ENCODE measurements around the gene ASCC2.

The ASCC2 gene

GRCh38 chr22:29787371-29787980, 50.6 kb downstream of the ASCC2 start:
- DNase-seq (ENCODE audit: low read depth in 4 of 4, low spot score in 1 of 4), result no peak

GRCh38 chr22:29786031-29786430, 52.0 kb downstream of the ASCC2 start:
- no peak for DNase-seq (ENCODE audit: low read depth in 4 of 4, low spot score in 1 of 4)

- no peak for DNase-seq (ENCODE audit: low read depth in 4 of 4, low spot score in 1 of 4)
Observed at GRCh38 chr22:29784451-29785361, 53.4 kb downstream of the ASCC2 start.

- no peak for DNase-seq (ENCODE audit: low read depth in 4 of 4, low spot score in 1 of 4)
Observed at GRCh38 chr22:29782061-29782845, 55.8 kb downstream of the ASCC2 start.

- DNase-seq (ENCODE audit: low read depth in 4 of 4, low spot score in 1 of 4), result no peak
Observed at GRCh38 chr22:29780748-29781676, 57.1 kb downstream of the ASCC2 start.

- no peak for DNase-seq (ENCODE audit: low read depth in 4 of 4, low spot score in 1 of 4)
Observed at GRCh38 chr22:29780220-29780619, 57.9 kb downstream of the ASCC2 start.

- DNase-seq (ENCODE audit: low read depth in 4 of 4, low spot score in 1 of 4), result no peak
Observed at GRCh38 chr22:29773233-29773632, 64.8 kb downstream of the ASCC2 start.

GRCh38 chr22:29772170-29772641, 65.9 kb downstream of the ASCC2 start:
- DNase-seq (ENCODE audit: low read depth in 4 of 4, low spot score in 1 of 4), result no peak

- DNase-seq (ENCODE audit: low read depth in 4 of 4, low spot score in 1 of 4), result no peak
Observed at GRCh38 chr22:29769723-29770321, 68.3 kb downstream of the ASCC2 start.

- DNase-seq (ENCODE audit: low read depth in 4 of 4, low spot score in 1 of 4), result no peak
Observed at GRCh38 chr22:29768052-29768693, 69.9 kb downstream of the ASCC2 start.

GRCh38 chr22:29767171-29768051, 70.7 kb downstream of the ASCC2 start, which contains the start of gene UQCR10:
Gene UQCR10, plus strand, starts transcription at chr22:29767369. Its CDS starts 30 bp downstream, at chr22:29767399.
- peak; percentile 78 to 91 (median 88) for DNase-seq (ENCODE audit: low read depth in 4 of 4, low spot score in 1 of 4)

GRCh38 chr22:29766632-29767170, 71.4 kb downstream of the ASCC2 start, which contains the start of gene ZMAT5:
Gene ZMAT5, minus strand, starts transcription at chr22:29767007. Its CDS starts 18,463 bp downstream, at chr22:29748544.
- DNase-seq (ENCODE audit: low read depth in 4 of 4, low spot score in 1 of 4), result peak; percentile 74 to 91 (median 84)

GRCh38 chr22:29765905-29766631, 72.0 kb downstream of the ASCC2 start:
- DNase-seq (ENCODE audit: low read depth in 4 of 4, low spot score in 1 of 4), result peak in 1 of 4 experiments; percentile 5

- DNase-seq (ENCODE audit: low read depth in 4 of 4, low spot score in 1 of 4), result no peak
Observed at GRCh38 chr22:29762263-29762662, 75.8 kb downstream of the ASCC2 start.

- no peak for DNase-seq (ENCODE audit: low read depth in 4 of 4, low spot score in 1 of 4)
Observed at GRCh38 chr22:29758959-29759358, 79.1 kb downstream of the ASCC2 start.

GRCh38 chr22:29758068-29758622, 79.9 kb downstream of the ASCC2 start:
- no peak for DNase-seq (ENCODE audit: low read depth in 4 of 4, low spot score in 1 of 4)

- DNase-seq (ENCODE audit: low read depth in 4 of 4, low spot score in 1 of 4), result no peak
Observed at GRCh38 chr22:29757096-29757495, 81.0 kb downstream of the ASCC2 start.

Data from stimulated activated CD4-positive, alpha-beta T cell treated with anti-CD3 and anti-CD28 coated beads, Interleukin-1b, Interleukin-23, amount 100 ng/mL, for 24 hours (primary cell).